Measurements from ENCODE around the gene ZNF106. TPM values are rescaled to one million over a fixed set of nuclear protein-coding genes. Genes with fewer than 3 reads are reported as not detected.
A peak's percentile ranks its signal among the peaks of the same experiment; 100 is the strongest.

ZNF106 gene
- total RNA-seq, 2 donors from 2014 or later = 77.4 to 83.8 TPM

DNA sequence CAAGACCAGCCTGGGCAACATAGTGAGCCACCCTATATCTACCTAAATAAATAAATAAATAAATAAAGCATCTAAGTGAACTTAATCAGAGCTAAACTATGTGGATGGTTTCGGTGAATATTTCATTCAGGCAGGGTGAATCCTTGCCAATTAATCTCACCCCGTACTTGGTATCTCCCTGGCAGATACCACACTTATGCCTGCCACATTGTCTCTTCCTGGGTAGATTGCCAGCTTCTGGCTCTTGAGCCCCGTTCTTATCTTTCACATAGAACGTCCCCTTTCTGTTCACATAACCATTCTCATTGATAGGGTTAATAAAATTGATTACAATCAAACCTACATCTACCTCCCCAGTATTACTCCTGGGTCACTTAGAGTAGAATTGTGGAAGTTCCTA lies 11.5 kb upstream of the ZNF106 start:
- no peak for ATAC-seq (ENCODE audit: insufficient number of reproducible peaks, low FRiP score, low read depth)
- DNase-seq (ENCODE audit: low spot score) = no peak
- H3K27ac ChIP-seq = no peak overlapping the region
- H3K4me3 ChIP-seq = no peak overlapping the region
- H3K36me3 ChIP-seq = no peaks in the 10 kb centered on the region
- no peaks in the 10 kb centered on the region for H3K9me3 ChIP-seq
- no peaks in the 10 kb centered on the region for H3K27me3 ChIP-seq (replicated peaks; ENCODE audit: insufficient read depth)
- peaks cover 21 to 59% of the 10 kb centered on the region in 2 donors for H3K4me1 ChIP-seq (ENCODE audit: control insufficient read depth in 1 of 2, low read depth in 2 of 2)
- TF ChIP-seq, protein P1, sequence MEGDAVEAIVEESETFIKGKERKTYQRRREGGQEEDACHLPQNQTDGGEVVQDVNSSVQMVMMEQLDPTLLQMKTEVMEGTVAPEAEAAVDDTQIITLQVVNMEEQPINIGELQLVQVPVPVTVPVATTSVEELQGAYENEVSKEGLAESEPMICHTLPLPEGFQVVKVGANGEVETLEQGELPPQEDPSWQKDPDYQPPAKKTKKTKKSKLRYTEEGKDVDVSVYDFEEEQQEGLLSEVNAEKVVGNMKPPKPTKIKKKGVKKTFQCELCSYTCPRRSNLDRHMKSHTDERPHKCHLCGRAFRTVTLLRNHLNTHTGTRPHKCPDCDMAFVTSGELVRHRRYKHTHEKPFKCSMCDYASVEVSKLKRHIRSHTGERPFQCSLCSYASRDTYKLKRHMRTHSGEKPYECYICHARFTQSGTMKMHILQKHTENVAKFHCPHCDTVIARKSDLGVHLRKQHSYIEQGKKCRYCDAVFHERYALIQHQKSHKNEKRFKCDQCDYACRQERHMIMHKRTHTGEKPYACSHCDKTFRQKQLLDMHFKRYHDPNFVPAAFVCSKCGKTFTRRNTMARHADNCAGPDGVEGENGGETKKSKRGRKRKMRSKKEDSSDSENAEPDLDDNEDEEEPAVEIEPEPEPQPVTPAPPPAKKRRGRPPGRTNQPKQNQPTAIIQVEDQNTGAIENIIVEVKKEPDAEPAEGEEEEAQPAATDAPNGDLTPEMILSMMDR (IDR thresholded peaks at IDR 0.05) = no peak

DNA sequence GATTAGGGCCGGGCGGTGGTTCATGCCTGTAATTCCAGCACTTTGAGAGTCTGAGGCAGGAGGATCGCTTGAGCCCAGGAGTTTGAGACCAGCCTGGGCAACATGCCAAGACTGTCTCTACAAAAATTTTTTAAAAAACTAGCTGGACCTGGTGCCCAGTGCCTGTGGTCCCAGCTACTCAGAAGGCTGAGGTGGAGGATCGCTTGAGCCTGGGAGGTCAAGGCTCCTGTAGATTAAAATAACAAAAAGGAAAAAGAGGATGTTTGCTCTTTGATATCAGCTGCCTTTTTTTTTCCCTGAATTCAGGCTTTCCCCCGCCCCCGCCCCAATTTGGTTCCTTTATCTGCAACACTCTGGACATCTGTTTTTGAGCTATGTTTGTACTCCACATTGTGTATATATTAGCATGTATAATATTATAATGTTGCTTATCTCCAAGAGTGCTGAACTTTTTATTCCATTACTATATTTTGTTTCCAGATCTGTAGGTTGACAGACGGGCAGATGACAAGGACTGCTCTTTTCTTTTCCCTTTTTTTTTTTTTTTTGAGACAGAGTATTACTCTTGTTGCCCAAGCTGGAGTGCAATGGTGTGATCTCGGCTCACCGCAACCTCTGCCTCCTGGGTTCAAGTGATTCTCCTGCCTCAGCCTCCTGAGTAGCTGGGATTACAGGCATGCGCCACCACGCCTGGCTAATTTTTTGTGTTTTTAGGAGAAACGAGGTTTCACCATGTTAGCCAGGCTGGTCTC lies 9.1 kb upstream of the ZNF106 start:
- peaks cover 28 to 54% of the 10 kb centered on the region in 2 donors for H3K4me1 ChIP-seq (ENCODE audit: control insufficient read depth in 1 of 2, low read depth in 2 of 2)
- no peak overlapping the region for H3K4me3 ChIP-seq
- no peaks in the 10 kb centered on the region for H3K36me3 ChIP-seq
- DNase-seq (ENCODE audit: low spot score) (no peak), ATAC-seq (ENCODE audit: insufficient number of reproducible peaks, low FRiP score, low read depth) (no peak)
- H3K9me3 ChIP-seq = no peaks in the 10 kb centered on the region
- TF ChIP-seq, protein P1 (IDR thresholded peaks at IDR 0.05) = no peak
- peak overlapping the region; percentile 27 to 55 for H3K27ac ChIP-seq
- no peaks in the 10 kb centered on the region for H3K27me3 ChIP-seq (replicated peaks; ENCODE audit: insufficient read depth)

DNA sequence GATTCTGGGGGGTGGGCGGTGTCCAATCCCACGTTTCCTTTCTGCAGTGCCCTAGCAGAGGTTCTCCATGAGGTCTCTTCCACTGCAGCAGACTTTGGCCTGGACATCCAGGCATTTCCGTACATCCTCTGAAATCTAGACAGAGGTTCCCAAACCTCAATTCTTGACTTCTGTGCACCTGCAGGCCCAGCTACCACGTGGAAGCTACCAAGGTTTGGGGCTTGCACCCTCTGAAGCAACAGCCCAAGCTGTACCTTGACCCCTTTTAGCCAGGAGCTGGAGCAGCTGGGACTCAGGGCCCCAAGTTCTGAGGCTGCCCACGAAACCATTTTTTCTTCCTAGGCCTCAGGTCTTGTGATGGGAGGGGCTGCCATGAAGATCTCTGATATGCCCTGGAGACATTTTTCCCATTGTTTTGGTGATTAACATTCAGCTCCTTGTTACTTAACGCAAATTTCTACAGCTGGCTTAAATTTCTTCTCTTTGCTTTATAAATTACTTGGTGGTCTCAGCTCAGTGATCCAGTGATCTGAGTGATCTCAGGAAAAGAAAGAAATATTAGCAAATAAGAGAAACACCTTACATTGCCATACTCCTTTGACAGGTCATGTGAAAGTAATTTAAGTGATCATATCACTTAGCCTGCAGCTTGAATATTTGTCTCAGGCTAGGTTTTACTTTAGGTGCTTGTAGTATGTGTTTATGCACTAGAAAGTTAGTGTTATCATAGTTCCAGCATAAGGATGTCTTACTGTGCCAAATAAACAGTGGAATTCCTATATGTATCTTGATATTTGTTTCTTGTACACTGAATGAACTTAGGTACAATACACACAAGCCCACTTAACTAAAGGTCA lies 7.5 kb upstream of the ZNF106 start:
- TF ChIP-seq, protein P1 (IDR thresholded peaks at IDR 0.05) = no peak
- peaks cover 39 to 61% of the 10 kb centered on the region in 2 donors for H3K4me1 ChIP-seq (ENCODE audit: control insufficient read depth in 1 of 2, low read depth in 2 of 2)
- no peaks in the 10 kb centered on the region for H3K36me3 ChIP-seq
- H3K4me3 ChIP-seq = no peak overlapping the region
- H3K27me3 ChIP-seq (replicated peaks; ENCODE audit: insufficient read depth) = no peaks in the 10 kb centered on the region
- ATAC-seq (ENCODE audit: insufficient number of reproducible peaks, low FRiP score, low read depth) = no peak
- no peaks in the 10 kb centered on the region for H3K9me3 ChIP-seq
- H3K27ac ChIP-seq = peak overlapping the region; percentile 12 to 86
- DNase-seq (ENCODE audit: low spot score) = no peak

DNA sequence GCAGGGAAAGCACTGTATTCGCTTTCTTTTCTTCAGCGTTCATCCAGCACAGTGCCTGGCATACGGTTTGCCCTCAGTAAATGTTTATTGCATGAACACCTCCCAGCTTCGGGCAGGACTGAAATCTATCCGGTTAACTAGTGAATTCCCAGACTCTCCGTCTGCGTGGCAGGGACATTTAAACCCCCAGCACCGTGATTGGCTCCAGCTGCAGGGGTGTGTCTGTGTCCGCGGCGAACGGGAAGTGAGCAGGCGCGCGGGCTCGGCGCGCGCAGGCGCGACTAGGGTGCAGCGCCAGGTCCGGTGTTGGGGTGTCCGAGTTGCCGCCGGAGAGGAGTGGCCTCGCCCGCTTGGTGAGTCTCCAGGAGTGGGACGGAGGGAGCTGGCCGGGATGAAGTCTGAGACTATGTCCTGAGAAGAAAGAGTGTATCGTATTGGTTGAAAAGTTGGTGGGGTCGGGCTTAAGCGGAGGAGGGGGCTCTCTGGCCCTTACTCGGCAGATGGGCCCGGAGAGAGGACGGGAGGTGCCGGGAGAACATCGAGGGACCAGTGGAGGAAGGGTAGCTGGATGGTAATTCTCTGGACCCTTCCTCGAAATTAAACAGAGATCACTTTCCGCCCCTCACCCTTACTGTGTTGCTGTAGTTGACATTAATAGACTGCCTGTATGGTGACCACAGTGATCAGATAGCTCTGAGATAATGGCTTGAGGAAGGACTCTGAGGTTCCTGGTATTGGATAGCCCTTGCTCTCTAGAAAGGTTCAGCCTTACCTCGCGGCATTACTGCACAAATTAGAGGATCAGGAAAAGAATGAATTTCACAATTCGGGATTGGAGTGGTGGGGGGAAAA lies 4.6 kb upstream of the ZNF106 start, which contains the start of gene SNAP23:
Gene SNAP23, plus strand, starts transcription at position 274 of the 852 bp plus-strand sequence. CDS start 16,213 bp downstream, outside the sequence.
- Histone ChIP-seq H3K27ac (peak within 1 kb of the TSS; percentile 86 to 97), H3K4me3 (peak within 1 kb of the TSS; percentile 84), H3K4me1 (ENCODE audit: control insufficient read depth in 1 of 2, low read depth in 2 of 2) (peaks cover 37 to 62% of the 10 kb centered on the region in 2 donors), H3K9me3 (no peaks in the 10 kb centered on the region), H3K36me3 (no peaks in the 10 kb centered on the region), H3K27me3 (replicated peaks; ENCODE audit: insufficient read depth) (no peaks in the 10 kb centered on the region)
- TF ChIP-seq, protein P1 (IDR thresholded peaks at IDR 0.05) = no peak
- ATAC-seq (ENCODE audit: insufficient number of reproducible peaks, low FRiP score, low read depth) (peak; percentile 59), DNase-seq (ENCODE audit: low spot score) (peak; percentile 80)

All from thoracic aorta (tissue), 2 donors.